ENCODE measurements around the gene PSMD9. TPM values are rescaled to one million over a fixed set of nuclear protein-coding genes. Genes with fewer than 3 reads are reported as not detected.

The PSMD9 gene
- total RNA-seq, 1 experiment from 2014 or later: 55.5 TPM

- H3K9ac ChIP-seq (ENCODE audit: low read length): no peak overlapping the region
- no peaks in the 10 kb centered on the region for H3K27me3 ChIP-seq (ENCODE audit: insufficient read depth, low read length)
- no peak for DNase-seq (ENCODE audit: low read depth, low spot score)
- TF ChIP-seq ZFX (IDR thresholded peaks at IDR 0.05) (0 out of 2 replicates have a peak, but pooled peaks have one; percentile 22), TCF7L2 (IDR thresholded peaks at IDR 0.05; ENCODE audit: borderline replicate concordance, extremely low read depth, insufficient read depth, insufficient read length) (peak; percentile 53), REST (IDR thresholded peaks at IDR 0.05; ENCODE audit: low read depth) (no peak)
- H3K9me2 ChIP-seq (ENCODE audit: insufficient read depth): no peaks in the 10 kb centered on the region
- H3K27ac ChIP-seq (ENCODE audit: low read depth, low read length): no peak overlapping the region
- ChIA-PET CTCF (no interaction called here), POLR2A (no interaction called here), RAD21 (ENCODE audit: low non-redundant PET in 1 of 2, low total read pairs in 2 of 2, uncharacterized antibody in 2 of 2, unreplicated experiment in 2 of 2) (no interaction called here)
- no peaks in the 10 kb centered on the region for H3K4me1 ChIP-seq (ENCODE audit: control insufficient read depth in 1 of 2, insufficient read depth in 2 of 2, low read length in 2 of 2)
- no peaks in the 10 kb centered on the region for H3K79me2 ChIP-seq (ENCODE audit: insufficient read depth, low read length)
- ATAC-seq: no peak
- no peaks in the 10 kb centered on the region for H4K20me1 ChIP-seq (ENCODE audit: insufficient read depth)
- H3K4me3 ChIP-seq (replicated peaks in 1 of 2; ENCODE audit: low read depth in 1 of 2, low read length in 2 of 2): no peak overlapping the region
- intact Hi-C loops (cut with micrococcal nuclease): no loop called here
- BruUV-seq (replicated peaks): no TSS peak
- H2AFZ ChIP-seq (ENCODE audit: low read depth, low read length, poor library complexity, severe bottlenecking): no peak overlapping the region
- H3K36me3 ChIP-seq (ENCODE audit: control insufficient read depth in 1 of 2, insufficient read depth in 2 of 2, low read length in 2 of 2): peaks cover 17 to 19% of the 10 kb centered on the region in 2 experiments; a peak in 3 of 4 replicates
- no peaks in the 10 kb centered on the region for H3K9me3 ChIP-seq (ENCODE audit: control insufficient read depth in 1 of 2, insufficient read depth in 1 of 2, low read depth in 1 of 2, low read length in 2 of 2)
- no peak overlapping the region for H3K4me2 ChIP-seq (ENCODE audit: low read length)
Observed at GRCh38 chr12:121908702-121909101, 20.1 kb downstream of the PSMD9 start.

- TF ChIP-seq CBX3 (IDR thresholded peaks at IDR 0.05; ENCODE audit: low read depth): no peak
- TF ChIP-seq ZFX (IDR thresholded peaks at IDR 0.05): no peak
- no peak for TF ChIP-seq EZH2 (IDR thresholded peaks at IDR 0.05)
- TF ChIP-seq SP1 (IDR thresholded peaks at IDR 0.05; ENCODE audit: low read depth): no peak
- TF ChIP-seq SRF (IDR thresholded peaks at IDR 0.05; ENCODE audit: low read depth): no peak
- TF ChIP-seq POLR2A (IDR thresholded peaks at IDR 0.05; ENCODE audit: borderline replicate concordance, extremely low read depth, insufficient read depth, insufficient read length): no peak
- Histone ChIP-seq H3K4me1 (ENCODE audit: control insufficient read depth in 1 of 2, insufficient read depth in 2 of 2, low read length in 2 of 2) (no peaks in the 10 kb centered on the region), H3K27me3 (ENCODE audit: insufficient read depth, low read length) (no peaks in the 10 kb centered on the region), H2AFZ (ENCODE audit: low read depth, low read length, poor library complexity, severe bottlenecking) (no peak overlapping the region), H3K9ac (ENCODE audit: low read length) (no peak overlapping the region), H3K9me2 (ENCODE audit: insufficient read depth) (no peaks in the 10 kb centered on the region), H3K4me2 (ENCODE audit: low read length) (no peak overlapping the region), H3K79me2 (ENCODE audit: insufficient read depth, low read length) (no peaks in the 10 kb centered on the region), H3K4me3 (replicated peaks in 1 of 2; ENCODE audit: low read depth in 1 of 2, low read length in 2 of 2) (no peak overlapping the region), H3K9me3 (ENCODE audit: control insufficient read depth in 1 of 2, insufficient read depth in 1 of 2, low read depth in 1 of 2, low read length in 2 of 2) (no peaks in the 10 kb centered on the region), H4K20me1 (ENCODE audit: insufficient read depth) (no peaks in the 10 kb centered on the region), H3K27ac (ENCODE audit: low read depth, low read length) (no peak overlapping the region), H3K36me3 (ENCODE audit: control insufficient read depth in 1 of 2, insufficient read depth in 2 of 2, low read length in 2 of 2) (peaks cover 19 to 30% of the 10 kb centered on the region in 2 experiments; a peak in 3 of 4 replicates)
- ChIA-PET RAD21 (ENCODE audit: low non-redundant PET in 1 of 2, low total read pairs in 2 of 2, uncharacterized antibody in 2 of 2, unreplicated experiment in 2 of 2) (no interaction called here), POLR2A (interaction anchor here (0.6 to 0.7 kb wide), 2 partner anchors 13 to 55 kb away, joined by 3 read pairs; no protein-coding TSS in a partner anchor), CTCF (no interaction called here)
- ATAC-seq (no peak), DNase-seq (ENCODE audit: low read depth, low spot score) (no peak)
- BruUV-seq (replicated peaks): no TSS peak
- intact Hi-C loops (cut with micrococcal nuclease): no loop called here
Observed at GRCh38 chr12:121911824-121912585, 23.4 kb downstream of the PSMD9 start.

Data from HCT116 (cell line).